Activated CD8-positive, alpha-beta T cell treated with anti-CD3 and anti-CD28 coated beads for 36 hours (primary cell): ENCODE measurements around the gene ABCB11. TPM values are rescaled to one million over a fixed set of nuclear protein-coding genes. Genes with fewer than 3 reads are reported as not detected.

Experiments
- ATAC-seq: fragments of 200-7000 bp; cut with Tn5 transposase; one replicate; pipeline ENCODE4 v1.10.0; 2021; ENCODE audit warnings: mild to moderate bottlenecking, moderate library complexity
- CTCF ChIA-PET: fragments of 350-600 bp; sonication (Branson Sonifier 250); formaldehyde crosslinking; loops from one replicate; lab custom pipeline; 2021; ENCODE audit warnings: antibody characterized with exemption; lab: Charles Lee
- POLR2A ChIA-PET: fragments of 350-600 bp; sonication (Branson Sonifier 250); formaldehyde crosslinking; loops from one replicate; lab custom pipeline; 2021; ENCODE audit warnings: antibody characterized with exemption; lab: Charles Lee
- DNase-seq: peaks from one replicate; pipeline ENCODE4 v3.0.0-alpha.2; 2020
- H3K27ac Mint-ChIP-seq: one replicate; pipeline ENCODE4 v1.8.0; 2021; ENCODE audit warnings: mild to moderate bottlenecking, mixed read lengths
- H3K27me3 Mint-ChIP-seq: one replicate; pipeline ENCODE4 v1.8.0; 2021; ENCODE audit warnings: mixed read lengths
- H3K36me3 Mint-ChIP-seq: one replicate; pipeline ENCODE4 v1.8.0; 2021; ENCODE audit warnings: low read depth, mixed read lengths
- H3K4me1 Mint-ChIP-seq: one replicate; pipeline ENCODE4 v1.8.0; 2021; ENCODE audit warnings: low read depth, mixed read lengths
- H3K4me3 Mint-ChIP-seq: one replicate; pipeline ENCODE4 v1.8.0; 2021; ENCODE audit warnings: mild to moderate bottlenecking, moderate library complexity, mixed read lengths
- H3K9me3 Mint-ChIP-seq: one replicate; pipeline ENCODE4 v1.8.0; 2021; ENCODE audit warnings: mixed read lengths
- intact Hi-C: fragments of 100-400 bp; cut with micrococcal nuclease; formaldehyde crosslinking; loops from one replicate; pipeline ENCODE4 v1.10.0; 2022
- total RNA-seq, 2 experiments: library from RNA; stranded (reverse); gene quantifications; one replicate each; pipeline ENCODE4 v1.2.3, GENCODE V29; 2021
- TF ChIP-seq, protein P1 (sequence below): fragments of 200-600 bp; IDR thresholded peaks from one replicate; pipeline ENCODE4 v1.8.0; 2022; ENCODE audit warnings: antibody characterized with exemption, mild to moderate bottlenecking

ABCB11 gene
- total RNA-seq, 2 experiments from 2014 or later = not detected

DNA sequence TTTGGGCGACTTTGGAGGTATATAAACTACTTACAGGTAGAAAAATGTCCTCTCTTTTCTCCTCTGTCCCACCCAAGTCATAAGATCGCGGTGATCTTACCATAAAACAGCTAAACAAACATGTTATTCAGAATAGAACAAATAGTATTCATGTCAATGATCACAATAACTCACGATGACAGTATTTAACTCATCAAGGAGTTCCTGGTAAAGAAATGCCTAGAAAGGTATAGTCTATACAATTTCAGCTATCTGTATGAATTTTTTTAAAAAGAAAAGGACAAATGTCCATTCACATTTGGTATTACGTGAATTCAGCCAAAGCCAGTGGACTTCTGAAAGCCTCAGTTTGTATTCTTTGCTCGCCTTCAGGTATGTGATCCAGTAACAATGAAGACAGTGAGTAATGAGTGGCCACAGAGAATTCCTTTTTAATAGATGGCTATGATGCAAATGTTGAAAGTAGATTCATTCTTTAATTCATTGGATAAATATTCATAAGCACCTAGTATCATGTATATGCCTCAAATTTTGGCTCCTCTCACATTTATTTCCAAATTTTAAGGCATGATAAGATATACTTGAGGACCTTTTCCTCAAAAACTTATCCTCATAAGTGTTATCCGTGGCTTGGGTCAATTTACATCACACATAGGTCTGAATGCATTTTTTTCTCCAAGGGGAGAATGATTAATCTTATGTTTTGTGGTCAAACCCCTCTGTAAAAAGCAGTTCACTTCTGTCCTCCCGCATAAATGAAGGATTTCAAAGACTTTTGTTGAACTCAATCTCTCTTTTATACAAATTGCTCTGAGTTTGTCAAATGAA is 20.3 kb downstream of the ABCB11 start:
- POLR2A ChIA-PET = no interaction called here
- Mint-ChIP-seq H3K27me3 (no peaks in the 10 kb centered on the region), H3K36me3 (no peaks in the 10 kb centered on the region), H3K27ac (no peak overlapping the region), H3K4me3 (no peak overlapping the region), H3K4me1 (peaks cover 16% of the 10 kb centered on the region), H3K9me3 (no peaks in the 10 kb centered on the region)
- DNase-seq (no peak), ATAC-seq (no peak)
- CTCF ChIA-PET = no interaction called here
- intact Hi-C loops = no loop called here
- TF ChIP-seq, protein P1, sequence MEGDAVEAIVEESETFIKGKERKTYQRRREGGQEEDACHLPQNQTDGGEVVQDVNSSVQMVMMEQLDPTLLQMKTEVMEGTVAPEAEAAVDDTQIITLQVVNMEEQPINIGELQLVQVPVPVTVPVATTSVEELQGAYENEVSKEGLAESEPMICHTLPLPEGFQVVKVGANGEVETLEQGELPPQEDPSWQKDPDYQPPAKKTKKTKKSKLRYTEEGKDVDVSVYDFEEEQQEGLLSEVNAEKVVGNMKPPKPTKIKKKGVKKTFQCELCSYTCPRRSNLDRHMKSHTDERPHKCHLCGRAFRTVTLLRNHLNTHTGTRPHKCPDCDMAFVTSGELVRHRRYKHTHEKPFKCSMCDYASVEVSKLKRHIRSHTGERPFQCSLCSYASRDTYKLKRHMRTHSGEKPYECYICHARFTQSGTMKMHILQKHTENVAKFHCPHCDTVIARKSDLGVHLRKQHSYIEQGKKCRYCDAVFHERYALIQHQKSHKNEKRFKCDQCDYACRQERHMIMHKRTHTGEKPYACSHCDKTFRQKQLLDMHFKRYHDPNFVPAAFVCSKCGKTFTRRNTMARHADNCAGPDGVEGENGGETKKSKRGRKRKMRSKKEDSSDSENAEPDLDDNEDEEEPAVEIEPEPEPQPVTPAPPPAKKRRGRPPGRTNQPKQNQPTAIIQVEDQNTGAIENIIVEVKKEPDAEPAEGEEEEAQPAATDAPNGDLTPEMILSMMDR = no peak

DNA sequence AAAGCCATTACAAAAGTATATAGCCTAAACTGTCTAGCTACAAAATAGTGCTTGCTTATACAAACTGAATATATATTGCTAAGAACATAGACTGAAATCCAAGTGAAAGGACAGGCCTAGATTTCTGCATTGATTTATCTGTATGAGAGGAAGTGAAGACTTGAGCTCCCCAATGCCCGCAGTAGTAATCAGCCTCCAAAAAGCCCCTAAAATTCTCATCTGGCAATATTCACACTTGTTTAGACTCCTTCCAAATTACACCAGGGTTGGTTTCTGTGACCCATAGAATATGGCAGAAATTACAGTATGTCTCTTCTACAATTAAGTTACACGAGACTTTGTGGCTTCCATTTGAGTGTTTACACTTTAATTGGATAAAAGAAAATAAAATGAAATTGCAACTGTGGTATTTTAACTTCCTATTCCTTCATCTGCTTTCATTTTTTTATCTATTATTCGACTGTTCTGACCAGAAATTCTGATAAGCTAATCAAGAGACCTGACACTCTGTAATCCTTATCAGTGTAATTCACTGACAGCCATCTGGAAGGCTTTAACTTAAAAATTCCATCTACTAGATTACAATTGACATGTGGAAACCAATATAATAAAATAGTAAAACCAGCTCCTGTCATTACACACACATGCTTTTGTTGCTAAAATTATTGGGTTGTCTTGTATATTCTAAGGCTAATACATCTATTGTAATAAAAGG is 21.1 kb downstream of the ABCB11 start:
- intact Hi-C loops = no loop called here
- no peak for DNase-seq
- TF ChIP-seq, protein P1 = no peak
- H3K4me3 Mint-ChIP-seq = no peak overlapping the region
- H3K4me1 Mint-ChIP-seq = peaks cover 16% of the 10 kb centered on the region
- H3K27me3 Mint-ChIP-seq = no peaks in the 10 kb centered on the region
- H3K9me3 Mint-ChIP-seq = no peaks in the 10 kb centered on the region
- no peaks in the 10 kb centered on the region for H3K36me3 Mint-ChIP-seq
- ATAC-seq = no peak
- POLR2A ChIA-PET = no interaction called here
- no peak overlapping the region for H3K27ac Mint-ChIP-seq
- CTCF ChIA-PET = no interaction called here

DNA sequence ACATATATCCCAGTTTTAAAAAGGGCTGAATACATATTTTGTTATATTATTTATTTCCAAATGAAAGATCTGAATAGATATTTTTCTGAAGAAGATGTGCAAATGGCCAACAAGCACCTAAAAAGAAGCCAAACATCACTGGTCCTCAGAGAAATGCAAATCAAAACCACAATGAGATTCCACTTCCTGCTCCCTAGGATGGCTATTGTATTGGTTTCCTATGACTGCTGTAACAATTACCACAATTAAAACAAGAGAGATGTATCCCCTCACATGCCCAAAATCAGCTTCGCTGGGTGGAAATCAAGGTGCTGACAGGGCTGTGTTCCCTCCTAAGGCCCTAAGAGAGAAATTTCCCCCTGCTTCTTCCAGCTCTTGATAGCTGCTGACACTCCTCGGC is 23.2 kb downstream of the ABCB11 start:
- TF ChIP-seq, protein P1 = no peak
- DNase-seq = no peak
- Mint-ChIP-seq H3K4me3 (no peak overlapping the region), H3K36me3 (no peaks in the 10 kb centered on the region), H3K27me3 (no peaks in the 10 kb centered on the region), H3K9me3 (no peaks in the 10 kb centered on the region), H3K4me1 (peaks cover 12% of the 10 kb centered on the region), H3K27ac (no peak overlapping the region)
- no peak for ATAC-seq
- intact Hi-C loops = no loop called here
- ChIA-PET CTCF (no interaction called here), POLR2A (no interaction called here)

DNA sequence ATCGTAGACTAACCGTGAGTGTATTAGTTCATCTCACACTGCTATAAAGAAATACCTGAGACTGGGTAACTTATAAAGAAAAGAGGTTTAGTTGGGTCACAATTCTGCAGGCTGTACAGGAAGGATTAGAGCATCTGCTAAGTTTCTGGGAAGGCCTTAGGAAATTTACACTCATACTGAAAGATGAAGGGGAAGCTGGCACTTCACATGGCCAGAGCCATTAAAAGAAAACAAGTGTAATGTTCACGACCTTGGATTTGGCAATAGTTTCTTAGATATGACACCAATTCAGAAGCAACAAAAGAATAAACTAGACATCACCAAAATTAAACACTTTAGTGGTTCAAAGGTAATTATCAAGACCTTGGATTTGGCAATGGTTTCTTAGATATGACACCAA is 23.8 kb downstream of the ABCB11 start:
- H3K4me1 Mint-ChIP-seq = peaks cover 12% of the 10 kb centered on the region
- no peak overlapping the region for H3K27ac Mint-ChIP-seq
- no peaks in the 10 kb centered on the region for H3K9me3 Mint-ChIP-seq
- H3K4me3 Mint-ChIP-seq = no peak overlapping the region
- no peak for DNase-seq
- TF ChIP-seq, protein P1 = no peak
- peaks cover 2% of the 10 kb centered on the region for H3K27me3 Mint-ChIP-seq
- ATAC-seq = no peak
- POLR2A ChIA-PET = no interaction called here
- intact Hi-C loops = no loop called here
- CTCF ChIA-PET = no interaction called here
- H3K36me3 Mint-ChIP-seq = no peaks in the 10 kb centered on the region

DNA sequence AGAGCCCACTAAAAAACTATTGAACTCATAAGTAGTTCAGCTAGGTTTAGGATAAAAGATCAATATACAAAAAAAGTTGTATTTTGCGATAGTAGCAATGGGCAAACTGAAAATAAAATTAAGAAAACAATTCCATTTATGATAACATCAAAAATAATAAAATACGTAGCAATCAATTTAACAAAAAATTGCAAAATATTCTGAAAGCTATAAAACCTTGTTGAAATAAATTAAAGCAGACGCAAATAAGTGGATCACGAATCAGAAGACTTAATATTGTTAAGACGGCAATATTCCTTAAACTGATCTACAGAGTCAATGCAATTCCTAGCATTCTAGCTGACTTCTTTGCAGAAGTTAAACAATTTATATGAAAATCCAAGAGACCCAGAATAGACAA is 24.5 kb downstream of the ABCB11 start:
- peaks cover 2% of the 10 kb centered on the region for H3K27me3 Mint-ChIP-seq
- TF ChIP-seq, protein P1 = no peak
- H3K27ac Mint-ChIP-seq = no peak overlapping the region
- ChIA-PET CTCF (no interaction called here), POLR2A (no interaction called here)
- H3K36me3 Mint-ChIP-seq = no peaks in the 10 kb centered on the region
- H3K9me3 Mint-ChIP-seq = no peaks in the 10 kb centered on the region
- ATAC-seq (no peak), DNase-seq (no peak)
- intact Hi-C loops = no loop called here
- peaks cover 12% of the 10 kb centered on the region for H3K4me1 Mint-ChIP-seq
- H3K4me3 Mint-ChIP-seq = no peak overlapping the region
